AG04450 (cell line): Measurements from ENCODE around the gene BARX1. TPM values are rescaled to one million over a fixed set of nuclear protein-coding genes. Genes with fewer than 3 reads are reported as not detected.
"Not testable (repeated sequence)": the region's sequence is repeated elsewhere in the genome, so short reads cannot be mapped to it uniquely, and the experiment has no call there.

Experiments used
- CTCF ChIA-PET: fragments of 300-600, 350-600 bp; formaldehyde crosslinking; extraction: SDS; loops from one replicate; lab custom pipeline; 2022; ENCODE audit warnings: antibody characterized with exemption, inconsistent platforms; lab: Charles Lee
- POLR2A ChIA-PET: fragments of 350-600 bp; formaldehyde crosslinking; extraction: SDS; loops from one replicate; lab custom pipeline; 2021; ENCODE audit warnings: antibody characterized with exemption, inconsistent platforms; lab: Yijun Ruan, JAX
- DNase-seq: peaks from one replicate; pipeline ENCODE4 v3.0.0-alpha.2; 2011; ENCODE audit warnings: low read depth, low spot score
- H3K27ac ChIP-seq: one replicate; pipeline ENCODE4 v1.5.1; 2012; ENCODE audit warnings: low read depth, low read length, control low read depth
- H3K27me3 ChIP-seq: one replicate; pipeline ENCODE4 v1.6.0; 2012; ENCODE audit warnings: low read length; ENCODE audit not compliant: control insufficient read depth, insufficient read depth
- H3K4me3 ChIP-seq: 2 replicates; pipeline ENCODE4 v1.5.1; 2011; ENCODE audit warnings: mild to moderate bottlenecking, low read depth, low read length, control low read depth
- H3K9me3 ChIP-seq: 2 replicates; pipeline ENCODE4 v1.5.1; 2012; ENCODE audit warnings: low read length; ENCODE audit not compliant: control insufficient read depth, insufficient read depth
- polyA plus RNA-seq: library from polyadenylated mRNA; depleted of rRNA; stranded (reverse); fragments of >200 nt; gene quantifications from 2 replicates; pipeline ENCODE4 v1.2.3, GENCODE V29; 2011
- TF ChIP-seq, protein P1 (sequence below): IDR thresholded peaks from 2 replicates; pipeline ENCODE4 v1.5.1; 2011; ENCODE audit warnings: low read depth, low read length, control low read depth, inconsistent platforms

BARX1 gene
- polyA plus RNA-seq, 1 experiment: not detected

DNA sequence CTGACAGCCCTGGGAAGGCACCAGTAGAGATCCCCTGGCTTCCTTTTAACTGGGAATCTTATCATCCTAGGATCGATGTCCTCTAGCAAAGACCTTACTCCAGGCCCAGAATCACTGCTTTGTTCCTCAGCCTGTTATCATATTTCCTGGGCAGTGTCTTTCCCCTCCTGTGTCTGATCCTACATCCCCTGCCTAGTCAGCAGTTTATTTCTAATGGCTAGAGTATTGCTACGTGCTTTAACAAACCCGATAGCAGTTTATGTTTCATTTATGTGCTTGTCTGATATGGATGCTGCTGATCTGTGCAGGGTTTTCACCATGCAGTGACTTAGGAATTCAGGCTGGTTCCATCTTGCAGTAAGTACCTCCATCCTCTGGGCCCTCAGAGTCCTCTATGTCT, 20.9 kb upstream of the BARX1 start:
- no peak for DNase-seq
- POLR2A ChIA-PET: no interaction called here
- Histone ChIP-seq H3K27ac (no peak overlapping the region), H3K27me3 (peaks cover 6% of the 10 kb centered on the region), H3K9me3 (no peaks in the 10 kb centered on the region), H3K4me3 (no peak overlapping the region)
- CTCF ChIA-PET: no interaction called here
- TF ChIP-seq, protein P1, sequence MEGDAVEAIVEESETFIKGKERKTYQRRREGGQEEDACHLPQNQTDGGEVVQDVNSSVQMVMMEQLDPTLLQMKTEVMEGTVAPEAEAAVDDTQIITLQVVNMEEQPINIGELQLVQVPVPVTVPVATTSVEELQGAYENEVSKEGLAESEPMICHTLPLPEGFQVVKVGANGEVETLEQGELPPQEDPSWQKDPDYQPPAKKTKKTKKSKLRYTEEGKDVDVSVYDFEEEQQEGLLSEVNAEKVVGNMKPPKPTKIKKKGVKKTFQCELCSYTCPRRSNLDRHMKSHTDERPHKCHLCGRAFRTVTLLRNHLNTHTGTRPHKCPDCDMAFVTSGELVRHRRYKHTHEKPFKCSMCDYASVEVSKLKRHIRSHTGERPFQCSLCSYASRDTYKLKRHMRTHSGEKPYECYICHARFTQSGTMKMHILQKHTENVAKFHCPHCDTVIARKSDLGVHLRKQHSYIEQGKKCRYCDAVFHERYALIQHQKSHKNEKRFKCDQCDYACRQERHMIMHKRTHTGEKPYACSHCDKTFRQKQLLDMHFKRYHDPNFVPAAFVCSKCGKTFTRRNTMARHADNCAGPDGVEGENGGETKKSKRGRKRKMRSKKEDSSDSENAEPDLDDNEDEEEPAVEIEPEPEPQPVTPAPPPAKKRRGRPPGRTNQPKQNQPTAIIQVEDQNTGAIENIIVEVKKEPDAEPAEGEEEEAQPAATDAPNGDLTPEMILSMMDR: no peak

DNA sequence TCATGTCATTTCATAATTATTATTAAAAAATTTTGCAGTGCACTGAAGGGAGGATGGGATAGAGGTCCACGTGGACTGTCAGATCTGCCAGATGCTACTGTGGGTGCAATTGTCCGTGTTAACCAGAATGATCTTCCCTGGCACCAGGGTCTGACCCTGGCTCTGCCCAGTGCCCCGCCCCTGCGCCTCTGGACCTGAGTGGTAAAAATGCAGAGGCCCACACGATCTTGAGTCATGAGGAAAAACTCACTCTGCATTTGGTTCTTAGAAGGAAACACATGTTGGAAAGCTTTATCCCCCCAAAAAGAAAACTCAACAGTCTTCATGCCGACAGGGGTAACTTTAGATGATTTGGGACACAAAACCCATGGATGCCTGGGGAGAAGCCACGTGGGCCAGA, 20.1 kb upstream of the BARX1 start:
- H3K9me3 ChIP-seq: no peaks in the 10 kb centered on the region
- no peak overlapping the region for H3K27ac ChIP-seq
- TF ChIP-seq, protein P1: no peak
- H3K27me3 ChIP-seq: peaks cover 6% of the 10 kb centered on the region
- no peak for DNase-seq
- H3K4me3 ChIP-seq: no peak overlapping the region
- ChIA-PET POLR2A (no interaction called here), CTCF (no interaction called here)

DNA sequence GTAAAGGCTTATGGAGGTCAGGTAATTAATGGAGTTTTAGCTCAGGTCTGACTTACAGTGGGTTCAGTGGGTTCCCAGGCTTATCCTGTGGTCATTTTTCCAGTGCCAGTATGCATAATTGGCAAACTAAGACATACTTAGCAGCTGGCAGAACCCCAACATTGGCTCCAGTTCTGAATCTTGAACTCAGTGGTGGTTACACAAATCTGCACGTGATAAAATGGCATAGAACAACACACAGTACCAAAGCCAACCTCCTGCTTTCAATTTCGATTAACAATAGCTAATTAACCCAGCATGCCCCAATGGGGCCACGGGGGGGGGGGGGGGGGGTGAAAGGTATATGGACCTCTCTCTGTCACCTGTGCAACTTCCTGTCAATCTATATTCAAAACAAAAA, 19.0 kb upstream of the BARX1 start:
- POLR2A ChIA-PET: no interaction called here
- DNase-seq: no peak
- H3K4me3 ChIP-seq: no peak overlapping the region
- no peaks in the 10 kb centered on the region for H3K9me3 ChIP-seq
- TF ChIP-seq, protein P1: no peak
- CTCF ChIA-PET: interaction anchor here (1.1 to 1.7 kb wide), 2 partner anchors 28 to 292 kb away, joined by 4 read pairs; no protein-coding TSS in a partner anchor
- peaks cover 2% of the 10 kb centered on the region for H3K27me3 ChIP-seq
- H3K27ac ChIP-seq: no peak overlapping the region

DNA sequence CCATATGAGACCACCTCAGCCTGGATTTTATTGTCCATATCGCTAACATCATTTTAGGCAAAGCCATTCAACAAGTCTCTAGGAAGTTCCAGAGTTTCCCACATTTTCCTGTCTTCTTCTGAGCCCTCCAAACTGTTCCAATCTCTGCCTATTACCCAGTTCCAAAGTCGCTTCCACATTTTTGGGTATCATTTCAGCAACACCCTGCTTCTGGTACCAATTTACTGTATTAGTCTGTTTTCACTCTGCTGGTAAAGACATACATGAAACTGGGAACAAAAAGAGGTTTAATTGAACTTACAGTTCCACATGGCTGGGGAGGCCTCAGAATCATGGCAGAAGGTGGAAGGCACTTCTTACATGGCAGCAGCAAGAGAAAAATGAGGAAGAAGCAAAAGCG, 17.5 kb upstream of the BARX1 start:
- H3K4me3 ChIP-seq, DNase-seq, H3K27ac ChIP-seq, POLR2A ChIA-PET, CTCF ChIA-PET, H3K27me3 ChIP-seq, H3K9me3 ChIP-seq: not testable (repeated sequence)

DNA sequence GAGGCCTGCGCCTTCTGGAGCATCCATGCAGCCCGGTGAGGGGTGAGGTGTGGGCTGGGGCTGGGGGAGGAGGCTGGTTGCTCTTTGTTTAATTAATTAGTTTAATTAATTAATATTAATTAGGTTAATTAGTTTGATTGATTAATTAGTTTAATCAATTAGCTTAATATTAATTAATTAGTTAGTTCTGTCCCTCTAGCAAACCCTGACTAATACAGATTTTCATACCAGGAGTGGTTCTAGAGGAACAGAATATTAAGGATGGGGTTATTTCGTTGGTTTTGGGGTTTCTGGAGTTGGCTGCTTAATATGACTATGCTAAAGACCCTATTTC, 14.1 kb upstream of the BARX1 start:
- H3K9me3 ChIP-seq: no peaks in the 10 kb centered on the region
- H3K4me3 ChIP-seq: no peak overlapping the region
- peaks cover 4% of the 10 kb centered on the region for H3K27me3 ChIP-seq
- ChIA-PET CTCF (interaction anchor here (1.2 kb wide), 1 partner anchor 287 kb away, joined by 3 read pairs; no protein-coding TSS in a partner anchor), POLR2A (no interaction called here)
- TF ChIP-seq, protein P1: no peak
- no peak for DNase-seq
- no peak overlapping the region for H3K27ac ChIP-seq
